Adrenal gland (tissue), 5 donors: ENCODE measurements around the gene NEK7.

Experiments used
- POLR2A ChIP-seq, 2 donors: fragments of 450-650 bp; IDR thresholded peaks; one replicate each; pipeline ENCODE4 v1.6.1; 2017; ENCODE audit warnings: antibody characterized with exemption in 2 of 2, mild to moderate bottlenecking in 2 of 2, moderate library complexity in 1 of 2
- TF ChIP-seq, protein P1 (sequence below), 6 experiments: fragments of 450-650 bp in 4 of 6; fragments of 200-600 bp in 2 of 6; sonication (generic) in 1 of 6; IDR thresholded peaks; 1 replicate in 5 of 6; 2 replicates in 1 of 6; pipeline versions ENCODE4 v1.5.1 to v1.8.0; 2016 to 2021; ENCODE audit warnings: antibody characterized with exemption in 6 of 6, mild to moderate bottlenecking in 2 of 6, moderate library complexity in 1 of 6
- donor health status: DM: no; HTN: no; CAD: no.

DNA sequence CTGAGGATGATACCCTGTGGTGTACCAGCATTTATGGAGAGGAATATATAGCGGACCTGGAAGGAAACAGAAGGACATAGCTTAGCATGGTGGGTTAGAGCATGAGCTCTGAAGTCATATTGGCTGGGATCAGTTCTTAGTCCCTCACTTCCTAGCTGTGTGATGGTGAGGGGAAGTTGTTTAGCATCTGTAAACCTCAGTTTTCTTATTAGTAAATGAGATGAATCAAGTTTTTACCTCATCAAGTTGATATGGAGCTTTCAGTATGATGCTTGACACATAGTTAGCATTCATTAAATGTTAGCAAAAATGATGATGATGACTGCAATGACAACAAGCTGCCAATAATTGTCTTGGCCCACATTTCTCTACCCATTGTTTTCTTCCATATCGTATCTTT, 84.8 kb downstream of the NEK7 start:
- no peak for TF ChIP-seq POLR2A (IDR thresholded peaks at IDR 0.05)
- TF ChIP-seq, protein P1, sequence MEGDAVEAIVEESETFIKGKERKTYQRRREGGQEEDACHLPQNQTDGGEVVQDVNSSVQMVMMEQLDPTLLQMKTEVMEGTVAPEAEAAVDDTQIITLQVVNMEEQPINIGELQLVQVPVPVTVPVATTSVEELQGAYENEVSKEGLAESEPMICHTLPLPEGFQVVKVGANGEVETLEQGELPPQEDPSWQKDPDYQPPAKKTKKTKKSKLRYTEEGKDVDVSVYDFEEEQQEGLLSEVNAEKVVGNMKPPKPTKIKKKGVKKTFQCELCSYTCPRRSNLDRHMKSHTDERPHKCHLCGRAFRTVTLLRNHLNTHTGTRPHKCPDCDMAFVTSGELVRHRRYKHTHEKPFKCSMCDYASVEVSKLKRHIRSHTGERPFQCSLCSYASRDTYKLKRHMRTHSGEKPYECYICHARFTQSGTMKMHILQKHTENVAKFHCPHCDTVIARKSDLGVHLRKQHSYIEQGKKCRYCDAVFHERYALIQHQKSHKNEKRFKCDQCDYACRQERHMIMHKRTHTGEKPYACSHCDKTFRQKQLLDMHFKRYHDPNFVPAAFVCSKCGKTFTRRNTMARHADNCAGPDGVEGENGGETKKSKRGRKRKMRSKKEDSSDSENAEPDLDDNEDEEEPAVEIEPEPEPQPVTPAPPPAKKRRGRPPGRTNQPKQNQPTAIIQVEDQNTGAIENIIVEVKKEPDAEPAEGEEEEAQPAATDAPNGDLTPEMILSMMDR (IDR thresholded peaks at IDR 0.05): no peak
